WERI-Rb-1 (cell line): ENCODE data around the gene CTNNA1.
"Not testable (repeated sequence)": the region's sequence is repeated elsewhere in the genome, so short reads cannot be mapped to it uniquely, and the experiment has no call there.

Experiments
- DNase-seq: peaks from one replicate; pipeline ENCODE4 v3.0.0-alpha.2; 2020
- H3K27ac ChIP-seq: fragments of 250-450 bp; sonication (Bioruptor Pico); 2 replicates; pipeline ENCODE4 v1.5.1; 2020; ENCODE audit warnings: mild to moderate bottlenecking, moderate library complexity
- H3K27me3 ChIP-seq: fragments of 250-450 bp; sonication (Bioruptor Pico); 2 replicates; pipeline ENCODE4 v1.5.1; 2021; ENCODE audit warnings: mild to moderate bottlenecking, low read depth, moderate library complexity; ENCODE audit not compliant: insufficient read depth, severe bottlenecking
- H3K36me3 ChIP-seq: fragments of 250-450 bp; sonication (Bioruptor Pico); 2 replicates; pipeline ENCODE4 v1.5.1; 2020; ENCODE audit warnings: mild to moderate bottlenecking, moderate library complexity
- H3K4me3 ChIP-seq: 2 replicates; pipeline ENCODE4 v1.5.1; 2011; ENCODE audit warnings: low read depth, mild to moderate bottlenecking, control low read depth, low read length
- H3K9me3 ChIP-seq: fragments of 250-450 bp; sonication (Bioruptor Pico); 2 replicates; pipeline ENCODE4 v1.5.1; 2021; ENCODE audit warnings: mild to moderate bottlenecking, moderate library complexity; ENCODE audit not compliant: severe bottlenecking
- TF ChIP-seq, protein P1 (sequence below): IDR thresholded peaks from 2 replicates; pipeline ENCODE4 v1.5.1; 2011; ENCODE audit warnings: low read depth, mild to moderate bottlenecking, control low read depth, inconsistent platforms, low read length

CTNNA1 gene

DNA sequence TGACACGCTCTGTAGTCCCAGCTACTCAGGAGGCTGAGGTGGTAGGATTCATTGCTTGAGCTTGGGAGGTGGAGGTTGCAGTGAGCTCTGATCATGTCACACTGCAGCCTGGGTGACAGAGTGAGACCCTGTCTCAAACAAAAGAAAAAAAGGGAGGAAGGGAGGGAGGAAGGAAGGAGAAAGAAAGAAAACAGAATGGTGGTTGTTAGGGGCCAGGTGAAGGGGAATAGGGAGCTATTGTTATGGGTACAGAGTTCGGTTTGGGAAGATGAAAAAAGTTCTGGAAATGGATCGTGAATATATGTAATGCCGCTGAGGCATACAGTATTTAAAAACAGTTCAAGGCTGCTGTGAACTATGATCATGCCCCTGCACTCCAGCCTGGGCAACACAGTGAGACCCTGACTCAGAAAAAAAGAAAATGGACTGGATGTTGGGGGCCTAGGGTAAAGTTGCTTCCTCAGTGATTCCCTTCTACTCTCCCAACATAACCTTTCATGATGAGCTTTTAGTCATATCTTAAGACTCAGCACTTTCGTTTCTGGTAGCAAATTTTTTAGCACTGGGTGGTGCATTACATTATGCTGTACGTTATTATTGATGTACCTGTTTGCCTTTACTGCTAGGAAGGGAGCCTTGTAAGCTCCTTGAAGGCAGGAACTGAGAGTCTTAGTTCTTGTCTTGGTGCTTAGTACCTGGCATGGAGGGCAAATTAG is 4.0 kb downstream of the CTNNA1 start:
- TF ChIP-seq, protein P1, sequence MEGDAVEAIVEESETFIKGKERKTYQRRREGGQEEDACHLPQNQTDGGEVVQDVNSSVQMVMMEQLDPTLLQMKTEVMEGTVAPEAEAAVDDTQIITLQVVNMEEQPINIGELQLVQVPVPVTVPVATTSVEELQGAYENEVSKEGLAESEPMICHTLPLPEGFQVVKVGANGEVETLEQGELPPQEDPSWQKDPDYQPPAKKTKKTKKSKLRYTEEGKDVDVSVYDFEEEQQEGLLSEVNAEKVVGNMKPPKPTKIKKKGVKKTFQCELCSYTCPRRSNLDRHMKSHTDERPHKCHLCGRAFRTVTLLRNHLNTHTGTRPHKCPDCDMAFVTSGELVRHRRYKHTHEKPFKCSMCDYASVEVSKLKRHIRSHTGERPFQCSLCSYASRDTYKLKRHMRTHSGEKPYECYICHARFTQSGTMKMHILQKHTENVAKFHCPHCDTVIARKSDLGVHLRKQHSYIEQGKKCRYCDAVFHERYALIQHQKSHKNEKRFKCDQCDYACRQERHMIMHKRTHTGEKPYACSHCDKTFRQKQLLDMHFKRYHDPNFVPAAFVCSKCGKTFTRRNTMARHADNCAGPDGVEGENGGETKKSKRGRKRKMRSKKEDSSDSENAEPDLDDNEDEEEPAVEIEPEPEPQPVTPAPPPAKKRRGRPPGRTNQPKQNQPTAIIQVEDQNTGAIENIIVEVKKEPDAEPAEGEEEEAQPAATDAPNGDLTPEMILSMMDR: no peak

DNA sequence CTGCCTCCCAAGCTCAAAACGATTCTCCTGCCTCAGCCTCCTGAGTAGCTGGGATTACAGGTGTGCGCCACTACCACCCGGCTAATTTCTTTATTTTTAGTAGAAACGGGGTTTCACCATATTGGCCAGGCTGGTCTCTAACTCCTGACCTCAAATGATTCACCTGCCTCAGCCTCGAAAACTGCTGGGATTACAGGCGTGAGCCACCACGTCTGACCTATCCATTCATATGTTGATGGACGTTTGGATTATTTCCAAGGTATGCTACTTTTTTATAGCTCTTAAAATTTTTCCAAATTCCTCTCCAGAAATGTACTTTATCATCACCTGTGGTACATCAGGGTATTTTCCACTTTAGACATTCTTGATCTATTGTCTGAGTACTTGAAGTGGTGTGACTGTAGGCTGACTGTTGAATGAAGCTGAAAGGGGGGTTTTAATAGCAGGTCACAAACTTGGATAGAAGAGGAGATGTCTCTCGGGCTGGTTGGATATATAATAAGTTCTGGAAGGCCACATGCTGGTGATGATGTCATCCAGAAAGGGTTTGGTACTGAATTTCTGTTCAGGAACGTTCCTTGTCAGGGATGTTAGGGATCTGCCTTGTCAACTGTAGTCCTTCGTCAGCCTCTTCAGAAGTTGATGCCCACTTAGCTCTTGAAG is 7.4 kb downstream of the CTNNA1 start:
- no peaks in the 10 kb centered on the region for H3K27me3 ChIP-seq
- H3K27ac ChIP-seq: no peak overlapping the region
- H3K9me3 ChIP-seq: no peaks in the 10 kb centered on the region
- TF ChIP-seq, protein P1: no peak
- H3K36me3 ChIP-seq: peaks cover 28% of the 10 kb centered on the region
- DNase-seq: no peak
- no peak overlapping the region for H3K4me3 ChIP-seq

More for the DNA sequence above, 4.0 kb downstream of the CTNNA1 start:
- H3K36me3 ChIP-seq: peaks cover 34% of the 10 kb centered on the region
- H3K27ac ChIP-seq: no peak overlapping the region
- H3K9me3 ChIP-seq: no peaks in the 10 kb centered on the region
- no peak overlapping the region for H3K4me3 ChIP-seq
- H3K27me3 ChIP-seq: no peaks in the 10 kb centered on the region
- DNase-seq: no peak

DNA sequence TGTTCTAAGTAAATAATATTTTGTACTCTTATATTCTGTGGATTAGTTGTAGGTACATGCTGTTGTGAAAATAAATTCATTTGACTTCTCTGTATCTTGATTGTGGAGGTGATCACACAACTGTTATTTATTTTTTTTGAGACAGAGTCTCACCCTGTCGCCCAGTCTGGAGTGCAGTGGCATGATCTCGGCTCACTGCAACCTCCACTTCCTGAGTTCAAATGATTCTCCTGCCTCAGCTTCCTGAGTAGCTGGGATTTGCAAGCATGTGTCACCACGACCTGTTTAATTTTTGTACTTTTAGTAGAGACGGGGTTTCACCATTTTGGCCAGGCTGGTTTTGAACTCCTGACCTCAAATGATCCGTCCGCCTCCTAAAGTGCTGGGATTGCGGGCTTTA is 7.9 kb downstream of the CTNNA1 start:
- peaks cover 28% of the 10 kb centered on the region for H3K36me3 ChIP-seq
- H3K4me3 ChIP-seq, H3K9me3 ChIP-seq, H3K27me3 ChIP-seq, H3K27ac ChIP-seq, DNase-seq: not testable (repeated sequence)

DNA sequence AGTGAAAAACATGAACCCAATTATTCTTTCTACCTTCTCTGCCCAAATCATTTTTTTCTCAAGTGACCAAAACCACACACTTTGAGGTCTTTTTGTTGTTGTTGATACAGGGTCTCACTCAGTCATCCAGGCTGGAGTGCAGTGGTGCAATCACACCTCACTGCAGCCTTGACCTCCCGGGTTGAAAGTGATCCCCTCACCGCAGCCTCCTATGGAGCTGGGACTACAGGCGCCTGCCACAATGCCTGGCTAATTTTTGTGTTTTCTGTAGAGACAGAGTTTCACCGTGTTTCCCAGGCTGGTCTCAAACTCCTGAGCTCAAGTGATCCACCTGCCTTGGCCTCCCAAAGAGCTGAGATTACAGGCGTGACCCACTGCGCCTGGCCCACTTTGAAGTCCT is 8.4 kb downstream of the CTNNA1 start:
- not testable (repeated sequence) for DNase-seq, H3K27me3 ChIP-seq, H3K9me3 ChIP-seq, H3K4me3 ChIP-seq, H3K27ac ChIP-seq
- H3K36me3 ChIP-seq: peaks cover 28% of the 10 kb centered on the region

DNA sequence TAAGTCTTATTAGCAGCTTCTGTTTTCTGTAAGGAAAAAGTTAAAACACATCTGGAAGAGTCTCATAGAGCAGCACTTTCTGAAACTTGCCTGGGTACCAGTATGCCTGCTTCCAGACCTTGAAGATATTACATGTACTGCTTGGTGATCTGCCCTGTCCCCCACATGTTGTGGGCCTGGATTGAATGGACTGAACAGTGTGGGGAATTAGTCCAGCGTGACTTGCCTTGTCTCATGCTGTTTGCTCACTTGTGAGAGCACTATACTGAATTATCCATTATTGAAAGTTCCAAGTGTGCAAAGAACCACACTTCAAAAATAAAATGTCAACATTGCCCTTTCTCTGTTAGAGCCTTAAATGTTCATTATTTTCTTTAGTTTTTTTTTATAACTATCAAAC is 8.9 kb downstream of the CTNNA1 start:
- Histone ChIP-seq H3K9me3 (no peaks in the 10 kb centered on the region), H3K27me3 (no peaks in the 10 kb centered on the region), H3K4me3 (no peak overlapping the region), H3K27ac (no peak overlapping the region), H3K36me3 (peaks cover 26% of the 10 kb centered on the region)
- no peak for DNase-seq
- TF ChIP-seq, protein P1: no peak

DNA sequence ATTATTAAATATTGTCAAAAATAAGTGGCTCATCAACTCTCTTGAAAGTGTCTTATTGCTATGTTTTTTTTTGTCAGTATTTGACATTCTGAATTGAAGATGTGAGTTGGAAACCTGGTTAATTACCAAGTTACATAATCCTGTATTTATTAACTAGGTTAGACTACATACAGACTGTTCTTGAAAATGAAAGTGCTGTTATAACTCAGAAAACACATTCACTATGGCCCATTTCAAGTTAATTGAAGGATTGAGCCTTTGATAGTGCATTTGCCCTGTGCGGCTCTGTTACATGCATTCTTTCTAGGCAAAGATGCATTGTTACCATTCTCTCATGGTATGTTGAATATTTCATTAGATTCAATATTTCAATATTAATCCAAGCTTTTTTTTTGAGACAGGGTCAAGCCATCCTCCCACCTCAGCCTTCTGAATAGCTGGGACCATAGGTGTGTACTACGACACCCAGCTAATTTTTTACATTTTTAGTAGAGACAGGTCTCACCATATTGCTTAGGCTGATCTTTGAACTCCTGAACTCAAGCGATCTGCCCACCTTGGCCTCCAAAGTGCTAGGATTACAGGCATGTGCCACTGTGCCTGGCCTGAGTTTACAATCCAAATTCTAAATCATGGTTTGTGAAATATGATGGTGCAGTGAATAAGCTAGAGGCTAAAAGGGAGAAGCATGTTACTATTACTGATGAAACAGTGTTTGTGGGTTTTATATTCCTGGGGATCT is 10.0 kb downstream of the CTNNA1 start:
- Histone ChIP-seq H3K4me3 (no peak overlapping the region), H3K9me3 (no peaks in the 10 kb centered on the region), H3K36me3 (peaks cover 17% of the 10 kb centered on the region), H3K27me3 (no peaks in the 10 kb centered on the region), H3K27ac (no peak overlapping the region)
- TF ChIP-seq, protein P1: no peak
- DNase-seq: no peak
